Epithelial cell of proximal tubule (primary cell): ENCODE data around the gene SUSD3. TPM values are rescaled to one million over a fixed set of nuclear protein-coding genes. Genes with fewer than 3 reads are reported as not detected.

Source experiments
- DNase-seq: peaks from one replicate; pipeline ENCODE4 v3.0.0-alpha.2; 2011; ENCODE audit warnings: low read depth
- H3K4me3 ChIP-seq: 2 replicates; pipeline ENCODE4 v1.5.1; 2011; ENCODE audit warnings: low read depth, mild to moderate bottlenecking, low read length
- total RNA-seq: library from RNA; depleted of rRNA; stranded (reverse); fragments of >200 nt; gene quantifications from 2 replicates; pipeline ENCODE4 v1.2.3, GENCODE V29; 2015
- TF ChIP-seq, protein P1 (sequence below): conservative IDR thresholded peaks from 2 replicates; pipeline ENCODE4 v1.5.1; 2012; ENCODE audit warnings: low read depth, mild to moderate bottlenecking, low read length

SUSD3 gene
- total RNA-seq, 1 donor from 2014 or later = 2.9 TPM

DNA sequence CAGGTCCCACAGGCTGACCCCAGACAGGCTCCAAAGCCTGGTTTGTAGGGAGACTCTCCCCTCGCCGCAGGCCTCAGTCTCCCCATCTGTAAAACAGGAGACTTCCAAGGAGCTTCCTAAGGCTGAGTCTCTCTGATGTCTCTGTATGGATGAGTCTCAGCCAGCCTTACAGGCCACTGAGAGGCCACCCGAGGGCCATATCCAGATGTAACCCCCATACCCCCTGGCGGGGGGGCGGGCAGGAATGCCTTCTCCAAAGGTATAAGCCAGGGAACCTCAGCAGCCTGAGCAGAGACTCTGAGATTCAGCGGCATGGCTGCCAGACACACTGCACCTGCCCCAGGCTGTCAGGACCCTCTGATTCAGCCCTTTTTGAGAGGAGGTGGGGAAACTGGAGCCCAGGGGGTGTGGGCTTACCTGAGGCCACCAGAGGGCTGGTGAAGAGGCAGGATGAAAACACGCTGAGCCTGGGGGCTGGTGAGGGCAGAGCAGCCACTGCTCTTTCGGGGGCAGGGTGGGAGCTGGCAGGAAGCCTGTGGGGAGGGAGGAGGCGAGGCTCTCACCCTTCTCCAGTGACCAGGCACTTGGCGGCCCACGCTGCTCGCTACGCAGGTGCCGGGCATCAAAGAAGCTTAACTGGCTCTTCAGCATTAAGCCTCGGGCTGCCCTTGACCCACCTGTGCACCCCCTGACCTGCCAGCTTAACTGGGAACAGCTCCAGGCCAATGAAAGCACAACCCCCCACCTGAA is 5.5 kb upstream of the SUSD3 start:
- TF ChIP-seq, protein P1, sequence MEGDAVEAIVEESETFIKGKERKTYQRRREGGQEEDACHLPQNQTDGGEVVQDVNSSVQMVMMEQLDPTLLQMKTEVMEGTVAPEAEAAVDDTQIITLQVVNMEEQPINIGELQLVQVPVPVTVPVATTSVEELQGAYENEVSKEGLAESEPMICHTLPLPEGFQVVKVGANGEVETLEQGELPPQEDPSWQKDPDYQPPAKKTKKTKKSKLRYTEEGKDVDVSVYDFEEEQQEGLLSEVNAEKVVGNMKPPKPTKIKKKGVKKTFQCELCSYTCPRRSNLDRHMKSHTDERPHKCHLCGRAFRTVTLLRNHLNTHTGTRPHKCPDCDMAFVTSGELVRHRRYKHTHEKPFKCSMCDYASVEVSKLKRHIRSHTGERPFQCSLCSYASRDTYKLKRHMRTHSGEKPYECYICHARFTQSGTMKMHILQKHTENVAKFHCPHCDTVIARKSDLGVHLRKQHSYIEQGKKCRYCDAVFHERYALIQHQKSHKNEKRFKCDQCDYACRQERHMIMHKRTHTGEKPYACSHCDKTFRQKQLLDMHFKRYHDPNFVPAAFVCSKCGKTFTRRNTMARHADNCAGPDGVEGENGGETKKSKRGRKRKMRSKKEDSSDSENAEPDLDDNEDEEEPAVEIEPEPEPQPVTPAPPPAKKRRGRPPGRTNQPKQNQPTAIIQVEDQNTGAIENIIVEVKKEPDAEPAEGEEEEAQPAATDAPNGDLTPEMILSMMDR = no peak

GRCh38 chr9:93053781-93054331 is 4.6 kb upstream of the SUSD3 start:
- no peak overlapping the region for H3K4me3 ChIP-seq
- DNase-seq = no peak
- TF ChIP-seq, protein P1 = no peak

More for the DNA sequence above, 5.5 kb upstream of the SUSD3 start:
- DNase-seq = no peak
- H3K4me3 ChIP-seq = no peak overlapping the region

- no peak for DNase-seq
- no peak overlapping the region for H3K4me3 ChIP-seq
- TF ChIP-seq, protein P1 = no peak
Measured at GRCh38 chr9:93054758-93055704, 3.5 kb upstream of the SUSD3 start.

DNA sequence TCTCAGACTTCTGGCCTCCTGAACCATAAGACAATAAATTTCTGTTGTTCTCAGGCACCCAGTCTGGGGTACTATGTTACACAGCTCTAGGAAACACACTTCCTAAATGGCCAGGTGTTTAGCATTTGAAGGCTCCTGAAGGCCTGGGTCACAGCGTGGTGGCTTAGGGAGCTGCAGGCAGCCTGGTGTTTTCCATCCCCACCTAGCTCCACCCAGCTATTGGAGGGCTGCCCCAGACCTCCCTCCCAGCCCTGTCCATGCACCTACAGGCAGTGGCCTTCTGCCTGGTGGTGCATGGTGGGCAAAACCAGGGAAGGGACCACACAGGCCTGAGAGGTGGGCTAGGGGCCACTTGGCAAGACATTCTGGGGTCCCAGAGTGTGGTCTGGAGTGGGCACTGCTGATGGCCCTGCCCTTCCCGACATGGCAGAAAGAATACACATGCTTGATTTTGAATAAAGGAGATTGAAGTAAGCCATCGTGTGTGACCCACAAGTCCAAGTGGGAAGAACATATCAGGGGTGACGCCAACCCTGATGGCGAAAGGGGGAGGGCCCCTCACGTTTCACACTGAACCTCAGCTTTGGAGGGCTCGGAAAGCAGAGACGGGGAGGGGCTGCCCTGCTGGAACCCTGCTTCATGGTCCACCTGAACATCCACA is 1.3 kb upstream of the SUSD3 start:
- TF ChIP-seq, protein P1 = no peak

DNA sequence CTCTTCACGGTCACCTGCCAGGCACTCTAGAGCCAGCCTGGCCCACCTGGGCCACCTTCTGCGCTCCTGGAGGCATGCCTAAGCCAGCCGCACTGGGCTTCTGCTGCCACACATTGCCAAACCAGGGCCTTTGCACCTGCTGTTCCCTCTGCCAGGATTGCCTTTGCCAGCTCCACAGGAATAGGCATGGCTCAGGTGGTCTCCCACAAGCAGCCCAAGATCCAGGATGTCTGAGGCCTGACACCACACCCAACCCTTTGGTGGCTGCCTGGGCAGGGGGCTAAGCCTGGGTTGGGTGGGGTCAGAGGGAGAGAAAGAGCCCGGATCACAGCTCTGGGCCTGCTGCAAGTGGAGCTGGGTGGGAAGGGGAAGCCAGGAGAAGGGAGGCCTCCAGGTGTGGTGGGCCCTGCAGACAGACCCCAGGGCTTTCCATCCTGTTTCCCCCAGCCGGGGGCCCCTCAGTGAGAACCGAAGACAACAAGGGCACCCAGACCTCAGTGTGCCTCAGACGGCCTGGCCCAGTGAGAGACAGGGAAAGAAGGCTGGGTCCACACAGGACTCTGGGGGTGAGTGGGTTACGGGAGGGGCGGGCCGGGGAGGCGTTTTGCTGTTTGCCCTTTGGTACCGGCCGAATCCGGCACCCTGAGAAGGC is 672 bp upstream of the SUSD3 start:
- TF ChIP-seq, protein P1 = no peak
- DNase-seq = no peak
- no peak overlapping the region for H3K4me3 ChIP-seq

More for the DNA sequence above, 1.3 kb upstream of the SUSD3 start:
- no peak for DNase-seq
- H3K4me3 ChIP-seq = no peak overlapping the region
